H9 (cell line): ENCODE measurements around the gene DLGAP4. TPM values are rescaled to one million over a fixed set of nuclear protein-coding genes. Genes with fewer than 3 reads are reported as not detected.

Source experiments
- DNase-seq: peaks from one replicate; pipeline ENCODE4 v3.0.0-alpha.2; 2017
- H2AFZ ChIP-seq: one replicate; pipeline ENCODE4 v1.6.1; 2013; ENCODE audit warnings: mild to moderate bottlenecking, low read length, control low read depth, moderate library complexity
- H2AK5ac ChIP-seq: 2 replicates; pipeline ENCODE4 v1.6.1; 2013; ENCODE audit warnings: low read length, control low read depth, mixed read lengths; ENCODE audit not compliant: insufficient read length
- H2BK120ac ChIP-seq: one replicate; pipeline ENCODE4 v1.6.1; 2013; ENCODE audit warnings: low read depth, mild to moderate bottlenecking, low read length, control low read depth, inconsistent platforms; ENCODE audit not compliant: poor library complexity, severe bottlenecking
- H2BK12ac ChIP-seq: 2 replicates; pipeline ENCODE4 v1.6.1; 2013; ENCODE audit warnings: low read length, control low read depth, mixed read lengths, low read depth; ENCODE audit not compliant: insufficient read length
- H2BK15ac ChIP-seq: 2 replicates; pipeline ENCODE4 v1.6.1; 2013; ENCODE audit warnings: low read depth, low read length, control low read depth
- H2BK20ac ChIP-seq: one replicate; pipeline ENCODE4 v1.6.1; 2013; ENCODE audit warnings: low read depth, mild to moderate bottlenecking, low read length, control low read depth, inconsistent platforms; ENCODE audit not compliant: poor library complexity, severe bottlenecking
- H2BK5ac ChIP-seq: 2 replicates; pipeline ENCODE4 v1.6.1; 2013; ENCODE audit warnings: low read length, control low read depth, mixed read lengths; ENCODE audit not compliant: insufficient read length
- H3K14ac ChIP-seq: 2 replicates; pipeline ENCODE4 v1.6.1; 2013; ENCODE audit warnings: low read length, control low read depth; ENCODE audit not compliant: insufficient read depth
- H3K18ac ChIP-seq: 2 replicates; pipeline ENCODE4 v1.6.1; 2013; ENCODE audit warnings: low read depth, mild to moderate bottlenecking, mixed read lengths, low read length, control low read depth; ENCODE audit not compliant: insufficient read length
- H3K23ac ChIP-seq: 2 replicates; pipeline ENCODE4 v1.6.1; 2013; ENCODE audit warnings: low read length, control low read depth, mixed read lengths, low read depth; ENCODE audit not compliant: insufficient read length
- H3K23me2 ChIP-seq: 2 replicates; pipeline ENCODE4 v1.6.1; 2013; ENCODE audit warnings: low read depth, mild to moderate bottlenecking, mixed read lengths, low read length, control low read depth; ENCODE audit not compliant: insufficient read length, poor library complexity, severe bottlenecking
- H3K27ac ChIP-seq: 2 replicates; pipeline ENCODE4 v1.5.1; 2013; ENCODE audit warnings: low read length, control low read depth, mixed read lengths, low read depth; ENCODE audit not compliant: insufficient read length
- H3K27me3 ChIP-seq: 2 replicates; pipeline ENCODE4 v1.6.1; 2013; ENCODE audit warnings: low read length, control low read depth, inconsistent platforms; ENCODE audit not compliant: insufficient read depth
- H3K4ac ChIP-seq: 2 replicates; pipeline ENCODE4 v1.6.1; 2013; ENCODE audit warnings: low read depth, mild to moderate bottlenecking, control low read depth, inconsistent platforms, low read length, moderate library complexity
- H3K4me1 ChIP-seq: 2 replicates; pipeline ENCODE4 v1.6.1; 2013; ENCODE audit warnings: low read length, control low read depth, inconsistent platforms; ENCODE audit not compliant: insufficient read depth
- H3K4me2 ChIP-seq: 2 replicates; pipeline ENCODE4 v1.6.1; 2013; ENCODE audit warnings: low read length, control low read depth, mixed read lengths; ENCODE audit not compliant: insufficient read length, insufficient read depth
- H3K56ac ChIP-seq: 2 replicates; pipeline ENCODE4 v1.6.1; 2013; ENCODE audit warnings: low read depth, mild to moderate bottlenecking, mixed read lengths, low read length, control low read depth; ENCODE audit not compliant: insufficient read length
- H3K79me1 ChIP-seq: 2 replicates; pipeline ENCODE4 v1.6.1; 2013; ENCODE audit warnings: low read depth, mild to moderate bottlenecking, moderate library complexity, low read length, control low read depth, inconsistent platforms; ENCODE audit not compliant: insufficient read depth, poor library complexity, severe bottlenecking
- H3K79me2 ChIP-seq: 2 replicates; pipeline ENCODE4 v1.6.1; 2013; ENCODE audit warnings: low read length, control low read depth, inconsistent platforms; ENCODE audit not compliant: insufficient read depth
- H3K9ac ChIP-seq: 2 replicates; pipeline ENCODE4 v1.6.1; 2013; ENCODE audit warnings: low read length, control low read depth, mixed read lengths; ENCODE audit not compliant: insufficient read length; ENCODE audit errors: extremely low read depth
- H3K9me3 ChIP-seq: one replicate; pipeline ENCODE4 v1.6.1; 2013; ENCODE audit warnings: low read depth, low read length, inconsistent platforms; ENCODE audit not compliant: control insufficient read depth
- H3T11ph ChIP-seq: one replicate; pipeline ENCODE4 v1.6.1; 2013; ENCODE audit warnings: mild to moderate bottlenecking, low read length, control low read depth, inconsistent platforms
- H4K20me1 ChIP-seq: one replicate; pipeline ENCODE4 v1.6.1; 2013; ENCODE audit not compliant: control insufficient read depth, insufficient read length, insufficient read depth
- H4K5ac ChIP-seq: 2 replicates; pipeline ENCODE4 v1.6.1; 2013; ENCODE audit warnings: low read depth, mild to moderate bottlenecking, mixed read lengths, low read length, control low read depth; ENCODE audit not compliant: insufficient read length
- H4K8ac ChIP-seq: replicated peaks from 2 replicates; pipeline ENCODE4 v1.6.1; 2013; ENCODE audit warnings: low read length, control low read depth, mixed read lengths, low read depth; ENCODE audit not compliant: insufficient read length
- H4K91ac ChIP-seq: 2 replicates; pipeline ENCODE4 v1.6.1; 2013; ENCODE audit warnings: low read depth, mild to moderate bottlenecking, moderate library complexity, mixed read lengths, low read length, control low read depth; ENCODE audit not compliant: insufficient read length
- H3K27ac Mint-ChIP-seq, 3 experiments: 2 replicates in 2 of 3; 3 replicates in 1 of 3; pipeline ENCODE4 v1.8.0; 2020 to 2021; ENCODE audit warnings: mixed read lengths in 3 of 3, mild to moderate bottlenecking in 1 of 3, moderate library complexity in 1 of 3
- H3K27me3 Mint-ChIP-seq: 2 replicates; pipeline ENCODE4 v1.8.0; 2021; ENCODE audit warnings: low read depth, mild to moderate bottlenecking, moderate library complexity, mixed read lengths
- H3K36me3 Mint-ChIP-seq, 3 experiments: 2 replicates in 2 of 3; 3 replicates in 1 of 3; pipeline ENCODE4 v1.8.0; 2020 to 2021; ENCODE audit warnings: low read depth in 3 of 3, mixed read lengths in 3 of 3; ENCODE audit not compliant: insufficient read depth in 1 of 3
- H3K4me1 Mint-ChIP-seq, 2 experiments: 2 replicates each; pipeline ENCODE4 v1.8.0; 2020; ENCODE audit warnings: mixed read lengths in 2 of 2
- H3K4me3 Mint-ChIP-seq, 2 experiments: 2 replicates in 1 of 2; 3 replicates in 1 of 2; pipeline ENCODE4 v1.8.0; 2020 to 2021; ENCODE audit warnings: mild to moderate bottlenecking in 2 of 2, mixed read lengths in 2 of 2, moderate library complexity in 1 of 2
- H3K9me3 Mint-ChIP-seq, 2 experiments: 2 replicates in 1 of 2; 3 replicates in 1 of 2; pipeline ENCODE4 v1.8.0; 2020; ENCODE audit warnings: mild to moderate bottlenecking in 2 of 2, mixed read lengths in 2 of 2, moderate library complexity in 1 of 2
- CTCF ChIP-seq: fragments of 200-600 bp; sonication (generic); conservative IDR thresholded peaks from 3 replicates; pipeline ENCODE4 v1.8.0; 2021; ENCODE audit warnings: antibody characterized with exemption, mild to moderate bottlenecking
- WGBS: extraction: QIAGEN DNeasy Blood & Tissue Kit; methylation state at CpG from one replicate; pipeline ENCODE4 v1.1.7; 2013; ENCODE audit warnings: missing lambda C conversion rate, low lambda C conversion rate, mixed read lengths; ENCODE audit not compliant: insufficient read length; ENCODE audit errors: extremely low coverage; 5-methylcytosine and 5-hydroxymethylcytosine counted together
- total RNA-seq: library from RNA; stranded (reverse); gene quantifications from 2 replicates; pipeline ENCODE4 v1.2.1, GENCODE V29; 2021

DLGAP4 gene
- total RNA-seq, 1 experiment from 2014 or later: 48.0 TPM

DNA sequence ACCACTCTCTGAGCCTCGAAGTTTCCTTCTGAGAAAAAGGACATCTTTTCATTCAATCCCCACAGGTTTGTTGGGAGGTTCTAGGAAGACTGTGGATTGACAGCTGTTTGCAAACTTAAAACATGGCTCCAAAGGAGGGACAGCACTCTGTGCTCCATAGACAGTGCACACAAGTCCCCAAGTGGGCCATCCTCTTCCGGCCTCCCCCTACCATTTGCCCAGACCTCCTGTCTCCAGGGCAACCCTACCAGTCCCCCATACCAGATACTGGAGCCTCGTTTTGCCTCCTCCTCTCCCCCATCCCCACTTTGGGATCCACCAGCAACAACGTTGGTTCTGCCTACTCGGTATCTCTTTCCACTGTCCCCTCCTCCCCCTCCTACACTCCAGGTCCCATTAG is 8.5 kb upstream of the DLGAP4 start:
- Histone ChIP-seq H4K20me1 (no peaks in the 10 kb centered on the region), H3K79me1 (no peaks in the 10 kb centered on the region), H4K5ac (no peak overlapping the region), H3K27me3 (no peaks in the 10 kb centered on the region), H4K91ac (no peak overlapping the region), H2BK120ac (no peak overlapping the region), H3K18ac (no peak overlapping the region), H3K4me2 (no peak overlapping the region), H3K27ac (no peak overlapping the region), H3K23me2 (no peaks in the 10 kb centered on the region), H3K9ac (no peak overlapping the region), H2BK12ac (no peak overlapping the region), H3K14ac (no peak overlapping the region), H3K9me3 (no peaks in the 10 kb centered on the region), H2BK5ac (no peak overlapping the region), H3T11ph (no peak overlapping the region), H3K79me2 (no peaks in the 10 kb centered on the region), H3K4me1 (no peaks in the 10 kb centered on the region), H4K8ac (no peak overlapping the region), H2BK15ac (no peak overlapping the region), H2AFZ (no peak overlapping the region), H3K56ac (no peak overlapping the region), H2BK20ac (no peak overlapping the region), H3K4ac (no peak overlapping the region), H3K23ac (no peak overlapping the region), H2AK5ac (no peak overlapping the region)
- no CpG with 5 or more reads among the region's 5 CpGs for WGBS
- Mint-ChIP-seq H3K4me1 (peaks cover 0 to under 1% of the 10 kb centered on the region in 2 experiments; a peak in 2 of 4 replicates), H3K27me3 (peaks cover 27% of the 10 kb centered on the region), H3K4me3 (no peak overlapping the region), H3K36me3 (no peaks in the 10 kb centered on the region), H3K27ac (no peak overlapping the region; a peak in 1 of 7 replicates), H3K9me3 (no peaks in the 10 kb centered on the region)
- TF ChIP-seq CTCF: no peak
- no peak for DNase-seq
